HG03342 (cell line): ENCODE results near the gene SHISA6.

Experiments used
- ATAC-seq: cut with Tn5 transposase; IDR thresholded peaks from one replicate; pipeline ENCODE4 v1.9.1; 2021; ENCODE audit warnings: mild to moderate bottlenecking, moderate library complexity; ENCODE audit not compliant: unreplicated experiment

The SHISA6 gene

DNA sequence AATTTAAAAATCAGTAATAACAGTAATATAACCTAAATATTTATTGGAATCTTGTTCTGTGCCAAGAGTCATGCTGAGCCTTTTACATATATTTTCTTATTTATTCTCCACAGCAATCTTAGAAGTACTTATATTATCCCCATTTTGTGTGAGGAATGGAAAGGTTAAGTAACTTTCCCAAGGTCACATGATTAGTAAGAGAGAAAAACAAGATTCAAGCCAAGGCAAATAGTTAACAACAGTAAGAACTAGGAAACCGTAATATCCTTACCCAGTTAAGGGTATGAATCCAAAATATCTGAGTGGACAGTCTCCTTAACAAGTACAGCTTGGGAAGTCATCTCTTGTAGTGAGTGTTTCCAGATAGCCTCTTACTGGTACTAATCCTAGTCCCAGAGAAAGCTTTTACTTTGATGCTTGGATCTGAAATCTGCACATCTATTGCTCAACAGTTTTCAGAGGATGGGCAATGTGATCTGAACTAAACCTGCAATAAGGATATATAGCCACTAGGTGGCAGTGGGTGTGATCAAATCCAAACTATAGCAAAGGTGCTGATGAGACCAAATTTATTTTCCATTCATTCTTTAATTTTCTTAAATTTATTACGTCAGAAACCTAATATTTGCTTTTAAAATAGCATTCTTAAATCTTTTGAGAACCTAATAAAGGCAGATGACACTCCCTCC, 23.3 kb downstream of the SHISA6 start:
- no peak for ATAC-seq

DNA sequence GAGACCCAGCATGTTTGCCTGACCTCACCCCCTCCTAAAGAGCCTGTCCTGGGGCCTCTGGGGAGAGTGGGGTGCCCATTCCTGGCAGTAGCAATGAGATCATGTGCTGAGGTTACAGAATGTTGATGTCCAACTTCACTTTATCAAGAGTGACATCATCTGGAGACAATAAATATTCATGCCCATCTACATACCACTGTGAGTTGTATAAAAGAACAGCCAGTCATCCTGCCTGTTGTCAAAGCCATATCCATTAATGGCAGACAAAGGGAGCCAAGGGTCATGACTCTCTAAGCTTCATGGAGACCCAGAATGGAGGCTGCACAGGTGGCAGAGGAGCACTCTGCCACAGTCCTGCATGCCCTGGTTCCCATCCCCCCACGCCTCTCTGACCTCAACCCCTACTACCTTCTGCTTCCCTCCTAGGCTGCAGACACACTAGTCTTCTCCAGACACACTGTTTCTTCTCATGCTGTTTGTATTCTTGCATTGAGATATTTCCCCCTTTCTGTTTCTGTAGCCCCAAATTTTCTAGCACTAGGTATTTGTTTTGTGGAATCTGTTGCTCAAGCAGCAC, 27.1 kb downstream of the SHISA6 start:
- no peak for ATAC-seq

DNA sequence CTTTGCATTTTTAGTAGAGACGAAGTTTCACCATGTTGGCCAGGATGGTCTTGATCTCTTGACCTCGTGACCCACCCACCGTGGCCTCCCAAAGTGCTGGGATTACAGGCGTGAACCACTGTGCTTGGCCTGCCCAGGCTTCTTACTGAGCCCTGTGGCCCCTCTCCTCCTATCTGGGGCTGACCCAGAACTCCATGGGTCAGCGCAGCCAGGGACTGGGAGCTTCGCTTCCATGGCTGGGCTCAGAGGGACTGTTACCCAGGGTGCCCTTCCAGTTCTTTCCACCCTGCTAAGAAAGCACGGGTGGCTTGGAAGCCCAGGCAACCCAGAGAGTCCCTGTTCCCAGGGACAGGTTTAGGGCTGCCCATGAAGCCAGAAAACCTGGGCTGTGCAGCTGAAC, 28.2 kb downstream of the SHISA6 start:
- no peak for ATAC-seq

DNA sequence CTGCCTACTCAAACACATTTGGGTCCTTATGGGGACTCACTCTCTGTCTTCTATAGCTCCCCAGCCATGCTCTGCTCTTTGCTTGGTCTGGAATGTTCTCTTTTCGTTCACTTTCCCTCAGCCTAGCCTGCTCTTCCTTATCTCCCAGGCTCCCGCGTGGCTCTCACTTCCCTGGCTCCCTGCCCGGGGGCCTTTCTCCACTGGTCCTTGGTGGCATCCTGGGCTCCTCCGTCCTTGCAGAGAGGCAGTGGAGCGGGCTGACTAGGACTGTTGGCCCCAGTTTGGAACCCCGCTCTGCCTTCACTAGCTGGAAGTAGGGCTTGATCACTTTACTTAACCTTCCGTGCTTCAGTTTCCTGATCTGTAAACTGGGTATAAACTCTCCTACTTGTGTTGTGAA, 31.2 kb downstream of the SHISA6 start:
- no peak for ATAC-seq

DNA sequence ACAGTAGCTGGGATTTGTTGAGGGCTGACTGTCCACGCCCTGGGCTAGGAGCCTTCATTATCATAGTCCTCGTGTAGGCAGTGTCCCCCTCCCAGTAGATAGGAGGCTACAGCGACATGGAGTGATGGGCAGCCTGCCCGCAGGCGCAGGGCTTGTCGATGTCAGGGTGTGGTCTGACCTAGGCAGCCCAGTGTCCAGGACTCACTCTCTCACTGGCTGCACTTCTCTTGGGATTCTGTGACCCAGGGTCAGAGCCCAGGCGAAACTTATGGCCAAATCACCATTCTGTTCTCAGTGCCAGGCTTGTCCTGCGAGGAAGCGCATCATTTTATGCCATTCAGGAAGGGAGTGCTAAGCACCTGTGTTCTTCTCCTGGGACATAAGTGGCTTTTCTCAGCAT, 32.6 kb downstream of the SHISA6 start:
- ATAC-seq = no peak

DNA sequence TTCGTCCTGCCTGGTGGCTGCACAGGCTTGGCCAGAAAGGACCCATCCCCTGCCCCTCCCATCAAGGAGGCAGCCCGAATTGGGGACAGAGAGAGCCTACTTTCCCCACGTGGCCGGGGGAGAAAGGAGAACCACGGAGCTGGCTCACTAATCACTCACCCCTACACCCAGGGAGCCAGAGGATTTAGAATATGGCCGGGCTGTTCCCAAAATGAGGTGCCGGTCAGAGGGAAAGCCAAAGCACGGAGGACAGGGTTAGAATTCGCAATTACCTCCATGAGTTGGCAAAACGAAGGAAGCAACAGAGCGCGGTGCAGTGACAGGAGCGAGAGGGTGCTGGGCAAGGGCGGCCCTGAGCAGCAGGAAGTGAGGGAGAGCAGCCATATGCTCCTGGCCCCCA, 33.1 kb downstream of the SHISA6 start:
- ATAC-seq = no peak

DNA sequence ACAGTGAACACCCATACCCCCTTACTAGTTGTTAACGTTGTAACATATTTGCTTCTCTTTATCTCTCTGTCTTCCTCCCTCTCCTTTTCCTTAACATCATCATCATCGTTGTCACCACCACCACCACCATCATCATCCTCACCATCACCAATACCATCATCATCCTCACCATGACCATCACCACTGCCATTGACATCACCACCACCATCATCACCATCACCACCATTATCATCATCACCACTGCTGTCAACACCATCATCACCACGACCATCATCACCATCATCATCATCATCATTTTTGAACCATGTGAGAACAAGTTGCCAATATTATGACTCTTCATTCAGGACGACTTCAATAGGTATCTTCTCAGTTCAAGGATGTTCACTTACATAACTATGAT, 35.5 kb downstream of the SHISA6 start:
- no peak for ATAC-seq

DNA sequence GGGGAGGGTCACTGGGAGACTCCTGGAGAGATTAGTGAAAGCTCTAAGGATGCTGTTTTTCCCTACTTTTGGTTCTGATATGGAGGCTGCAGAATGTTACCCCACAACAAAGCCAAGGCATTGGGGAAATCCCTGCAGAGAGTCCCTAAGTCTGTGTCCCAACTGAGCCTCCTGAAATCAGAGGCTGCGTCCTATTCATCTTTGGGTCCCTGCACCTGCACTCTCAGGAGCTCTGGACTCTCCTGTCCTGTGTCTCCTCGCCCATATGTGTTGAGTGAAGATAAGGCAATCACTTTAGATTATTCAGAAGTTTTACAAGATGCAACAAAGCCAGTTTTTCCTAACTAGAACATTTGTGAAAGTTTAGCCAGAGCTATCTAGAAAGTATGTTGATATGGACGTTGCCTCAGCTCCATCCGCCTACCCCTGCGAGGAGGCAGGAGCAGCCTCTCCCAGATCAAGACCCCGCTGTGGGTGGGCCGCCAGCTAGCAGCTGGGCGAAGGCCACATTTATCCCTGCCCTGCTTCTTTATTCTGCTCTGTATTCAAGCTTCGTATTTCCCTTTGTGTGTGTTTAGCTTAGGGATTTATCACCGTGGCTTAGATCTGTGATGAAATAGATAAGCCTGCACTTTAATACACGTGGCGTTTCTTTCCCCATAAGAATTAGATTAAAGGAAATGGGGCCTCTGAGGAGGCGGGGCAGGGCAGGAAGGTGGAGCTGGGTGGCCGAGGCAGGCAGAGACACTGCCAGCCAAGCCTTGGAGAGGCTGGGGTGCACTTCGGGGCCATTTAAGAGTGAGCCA, 37.4 kb downstream of the SHISA6 start:
- no peak for ATAC-seq

DNA sequence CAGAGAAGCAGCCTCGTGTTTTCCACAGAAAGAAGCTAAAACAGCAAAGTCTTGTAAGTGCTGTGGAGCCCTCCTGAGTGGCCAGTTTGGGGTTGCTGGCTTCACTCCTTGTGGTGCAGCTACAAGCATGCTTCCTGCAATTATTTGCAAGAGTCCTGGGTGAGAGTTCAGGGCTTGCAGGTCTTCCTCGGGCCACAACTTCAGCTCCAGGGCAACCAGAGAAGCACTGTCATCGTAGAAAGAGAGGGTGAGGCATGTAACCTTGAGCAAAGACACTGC, 37.9 kb downstream of the SHISA6 start:
- no peak for ATAC-seq

DNA sequence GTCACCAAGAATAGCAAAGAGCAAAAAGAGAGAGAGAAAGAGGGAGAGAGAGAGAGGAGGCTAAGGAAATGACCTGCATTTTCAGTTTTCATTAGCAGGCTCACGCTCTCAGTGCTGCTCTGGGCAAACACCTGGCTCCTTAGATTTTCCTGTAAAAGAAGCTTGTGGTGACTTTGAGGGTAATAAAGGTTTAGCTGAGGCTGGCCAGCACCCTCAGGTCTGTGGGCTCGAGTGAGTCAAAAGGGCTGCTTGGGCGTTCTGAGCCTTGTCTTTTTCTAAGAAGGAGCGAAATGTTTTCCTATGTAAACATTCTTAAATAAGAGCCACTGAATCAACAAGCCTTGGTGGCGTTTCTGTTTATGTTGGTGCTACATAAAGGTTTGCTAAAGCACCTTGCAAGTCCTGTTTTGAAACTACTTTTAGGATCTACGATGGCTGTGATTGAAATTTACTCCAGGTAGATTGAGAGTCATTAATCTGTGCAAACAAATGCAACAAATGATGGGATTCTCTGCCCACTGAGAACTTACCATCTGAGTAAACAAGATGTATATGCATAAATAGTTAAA, 38.8 kb downstream of the SHISA6 start:
- no peak for ATAC-seq

DNA sequence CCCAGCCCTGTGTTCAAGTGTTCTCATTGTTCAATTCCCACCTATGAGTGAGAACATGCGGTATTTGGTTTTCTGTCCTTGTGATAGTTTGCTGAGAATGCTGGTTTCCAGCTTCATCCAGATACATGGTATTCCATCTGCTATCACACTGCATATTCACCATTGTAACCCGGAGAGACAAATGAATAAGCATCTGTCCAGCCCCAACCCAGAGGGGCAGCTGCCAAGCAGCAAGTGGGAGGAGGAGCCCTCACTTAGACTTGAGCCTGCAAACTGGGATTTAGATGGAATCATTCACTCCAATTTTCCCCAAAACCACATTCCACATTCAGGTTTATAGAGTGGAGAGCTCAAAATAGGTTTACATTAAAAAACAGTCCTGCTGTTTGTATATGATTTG, 41.6 kb downstream of the SHISA6 start:
- ATAC-seq = no peak

DNA sequence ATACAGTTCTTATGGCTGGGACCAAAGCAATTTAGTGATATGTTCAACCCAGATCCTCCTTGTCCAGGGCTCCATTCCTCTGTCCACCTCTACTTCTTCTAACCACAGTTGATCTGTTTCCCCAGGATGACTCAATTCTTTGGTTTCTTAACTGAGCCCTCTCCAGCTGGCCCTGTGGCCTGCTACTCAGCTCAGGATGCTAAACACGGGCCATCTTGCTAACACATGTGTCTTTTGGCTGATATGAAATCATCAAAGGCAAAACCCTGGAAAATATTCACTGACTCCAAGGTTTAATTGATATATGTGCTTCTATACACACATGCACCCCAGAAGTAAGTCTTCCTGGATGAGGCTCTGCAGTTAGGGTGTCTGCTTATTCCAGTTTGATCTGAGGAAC, 43.8 kb downstream of the SHISA6 start:
- no peak for ATAC-seq

DNA sequence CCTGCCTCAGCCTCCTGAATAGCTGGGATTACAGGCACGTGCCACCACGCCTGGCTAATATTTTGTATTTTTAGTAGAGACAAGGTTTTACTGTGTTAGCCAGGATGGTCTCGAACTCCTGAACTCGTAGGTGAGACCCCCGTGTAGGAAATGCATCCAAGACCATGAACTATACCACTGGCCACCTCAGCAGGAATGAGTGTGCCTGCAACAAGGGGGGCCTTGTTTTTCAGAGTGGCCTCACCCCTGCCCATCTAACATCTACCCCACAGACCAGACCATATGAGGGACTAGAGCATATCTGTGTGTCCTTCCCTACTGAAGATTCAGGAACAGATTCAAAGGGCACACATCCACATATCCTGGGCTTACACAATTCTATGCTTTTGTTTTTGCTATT, 44.9 kb downstream of the SHISA6 start:
- ATAC-seq = no peak

DNA sequence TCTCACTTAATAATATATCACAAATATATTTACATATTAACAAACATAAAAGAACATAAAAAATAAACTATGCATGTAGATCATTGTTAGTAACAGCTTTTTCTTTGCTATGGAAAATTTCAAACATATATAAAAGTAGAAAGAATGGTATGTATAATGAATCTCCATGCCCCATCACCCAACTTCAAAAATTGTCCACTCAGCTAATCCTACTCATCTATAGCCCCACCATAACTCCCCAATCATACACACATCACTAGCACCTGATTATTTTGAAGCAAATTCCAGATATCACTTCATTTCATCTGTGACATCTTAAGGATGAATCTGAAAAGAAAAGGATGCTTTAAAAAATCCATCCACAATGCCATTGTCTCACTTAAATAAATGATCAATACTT, 46.8 kb downstream of the SHISA6 start:
- no peak for ATAC-seq

DNA sequence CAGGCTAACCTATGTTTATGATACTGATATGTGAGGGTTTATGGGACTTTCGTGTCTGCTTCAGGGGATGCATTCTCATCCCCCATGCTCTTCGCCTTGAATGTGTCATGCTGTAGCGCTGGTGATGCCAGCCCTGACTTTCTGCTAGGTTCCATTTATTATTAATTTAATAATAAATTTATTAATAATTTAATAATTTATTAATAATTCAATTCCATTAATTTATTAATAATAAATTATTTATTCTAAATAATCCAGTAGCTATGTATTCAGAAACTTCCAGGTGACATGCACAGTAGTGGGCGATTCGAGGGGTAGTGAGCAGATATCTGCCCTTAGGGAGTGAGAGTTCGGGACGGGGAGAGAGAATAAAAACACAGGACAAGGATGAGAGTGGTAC, 49.8 kb downstream of the SHISA6 start:
- ATAC-seq = no peak

DNA sequence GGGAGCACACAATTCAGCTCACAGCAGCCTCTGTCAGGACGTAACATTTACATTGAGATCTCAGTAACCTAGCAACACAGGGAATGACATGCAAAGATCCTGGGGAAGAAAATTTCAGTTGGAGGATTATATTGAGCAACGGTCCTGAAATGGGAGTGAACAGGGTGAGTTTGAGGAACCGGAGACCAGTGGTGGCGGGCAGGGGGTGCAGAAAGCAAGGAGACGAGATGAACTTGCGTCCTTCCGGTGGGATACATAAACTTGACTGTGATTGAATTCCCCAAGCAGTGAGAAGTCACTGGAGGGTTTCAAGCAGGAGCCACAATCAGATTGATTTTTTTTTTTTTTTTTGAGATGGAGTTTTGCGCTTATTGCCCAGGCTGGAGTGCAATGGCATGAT, 51.5 kb downstream of the SHISA6 start:
- no peak for ATAC-seq

DNA sequence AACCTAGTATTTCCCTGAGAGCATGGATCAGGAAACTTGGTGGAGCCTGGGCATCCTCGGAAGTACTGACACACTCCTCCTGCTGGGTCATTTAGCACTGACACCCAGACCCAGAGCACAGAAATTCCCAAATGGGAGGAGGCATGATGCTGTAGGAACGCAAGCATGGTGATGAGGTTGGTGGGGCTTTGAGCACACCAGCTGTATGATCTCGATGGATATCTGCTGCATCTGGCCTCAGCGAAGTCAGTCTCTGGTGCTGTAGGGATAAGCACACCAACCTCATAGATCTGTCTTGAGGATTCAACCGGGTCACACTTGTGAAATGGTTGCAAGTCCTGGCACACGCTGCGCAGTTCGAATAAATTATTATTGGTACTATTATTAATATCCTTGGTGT, 52.5 kb downstream of the SHISA6 start:
- ATAC-seq = no peak

DNA sequence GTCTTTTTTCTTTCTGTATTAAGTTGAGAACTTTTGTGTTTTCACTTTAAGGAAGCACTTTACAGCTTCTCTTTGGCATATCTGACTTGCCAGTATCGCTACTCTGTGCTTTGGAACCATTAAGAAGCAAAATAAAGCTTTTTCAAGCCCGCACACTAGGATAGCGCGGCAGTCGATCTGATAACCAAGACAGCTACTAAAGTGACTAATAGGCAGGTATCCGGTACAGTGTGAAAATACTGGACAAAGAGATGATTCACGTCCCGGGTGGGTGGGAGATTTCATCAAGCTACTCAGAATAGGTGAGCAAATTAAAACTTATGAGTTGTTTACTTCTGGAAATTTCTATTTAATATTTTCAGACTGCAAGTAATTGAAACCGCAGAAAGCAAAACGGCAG, 53.8 kb downstream of the SHISA6 start:
- ATAC-seq = no peak

DNA sequence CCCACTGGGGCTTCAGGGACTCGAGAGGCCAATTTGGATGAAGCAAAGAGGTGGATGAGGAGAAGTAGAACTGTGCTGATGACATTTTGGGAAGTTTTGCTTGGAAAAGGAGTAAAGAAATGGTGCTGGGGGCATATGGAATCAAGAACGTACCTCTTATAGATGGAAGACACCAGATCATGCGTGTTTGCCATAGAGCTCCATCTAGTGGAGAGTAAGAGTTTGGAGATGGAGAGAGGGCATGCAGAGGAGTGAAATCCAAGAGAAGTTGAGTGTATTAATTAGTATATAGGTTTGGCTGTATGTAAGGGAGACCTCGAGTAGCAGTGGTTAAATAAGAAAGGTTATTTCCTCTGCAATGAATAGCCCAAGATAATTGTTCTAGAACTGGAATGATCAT, 56.0 kb downstream of the SHISA6 start:
- ATAC-seq = no peak

DNA sequence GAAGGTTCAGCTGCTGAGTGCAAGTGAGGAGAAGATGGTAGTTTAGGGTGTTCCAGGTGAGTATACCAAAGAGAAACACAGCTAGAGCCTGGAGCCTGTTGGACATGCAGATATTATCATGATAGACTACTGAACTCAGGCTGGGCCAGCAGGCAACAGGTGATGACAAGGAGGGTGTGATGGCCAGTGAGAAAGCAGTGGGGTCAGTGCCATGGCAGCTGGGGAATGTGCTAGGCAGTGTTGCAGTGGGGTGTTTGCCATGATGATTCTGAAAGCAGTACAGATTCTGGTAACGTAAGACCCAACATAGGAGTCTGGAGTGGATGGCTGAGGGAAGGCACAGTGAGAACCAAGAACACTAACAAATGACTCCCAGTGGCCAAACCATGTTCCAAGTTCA, 57.4 kb downstream of the SHISA6 start:
- ATAC-seq = no peak

DNA sequence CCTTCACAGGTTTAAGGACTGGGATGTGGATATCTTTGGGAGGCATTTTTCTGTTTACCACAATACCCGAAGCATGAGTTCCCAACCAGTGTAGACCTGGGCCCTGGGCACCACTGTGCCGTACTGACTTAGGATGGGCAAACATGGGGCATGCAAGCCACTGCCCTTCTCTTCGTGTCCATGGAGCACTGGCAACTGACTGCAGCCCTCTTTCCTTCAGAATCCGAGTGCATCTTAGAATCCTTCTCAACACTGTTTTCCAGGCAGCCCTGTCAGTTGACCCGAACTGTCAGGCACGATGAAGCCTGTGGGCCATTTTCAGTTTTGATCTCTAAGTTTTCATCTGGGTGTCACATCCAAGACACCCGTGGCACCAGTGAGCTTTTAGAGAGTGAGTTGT, 59.2 kb downstream of the SHISA6 start:
- ATAC-seq = no peak

DNA sequence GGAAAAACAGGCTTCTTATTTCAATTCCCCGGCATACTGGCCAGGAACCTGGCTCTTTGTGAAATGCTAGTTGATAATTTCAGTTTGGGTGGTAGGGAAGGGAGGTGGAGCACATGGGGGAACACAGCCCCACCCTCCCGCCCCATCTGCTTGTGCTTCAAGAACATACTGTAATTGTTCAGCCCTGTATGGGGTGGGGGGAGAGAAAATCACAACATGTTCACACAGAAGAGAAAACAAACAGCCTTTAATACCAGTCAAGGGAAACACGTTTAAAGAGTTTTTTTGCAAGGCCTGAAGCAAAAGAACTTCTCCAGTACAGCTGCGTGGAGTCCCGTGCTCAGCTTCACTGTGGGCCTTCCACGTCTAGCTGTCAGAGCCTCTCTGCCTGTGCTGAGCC, 59.7 kb downstream of the SHISA6 start:
- no peak for ATAC-seq
